NCI-H1417 (cell line): ENCODE measurements around the gene CCL2.
"Not testable (repeated sequence)": the region's sequence is repeated elsewhere in the genome, so short reads cannot be mapped to it uniquely, and the experiment has no call there.

Experiments used
- DNase-seq, 3 experiments: peaks; one replicate each; lab custom pipeline; 2025; lab: John Stamatoyannopoulos, UW

The CCL2 gene

DNA sequence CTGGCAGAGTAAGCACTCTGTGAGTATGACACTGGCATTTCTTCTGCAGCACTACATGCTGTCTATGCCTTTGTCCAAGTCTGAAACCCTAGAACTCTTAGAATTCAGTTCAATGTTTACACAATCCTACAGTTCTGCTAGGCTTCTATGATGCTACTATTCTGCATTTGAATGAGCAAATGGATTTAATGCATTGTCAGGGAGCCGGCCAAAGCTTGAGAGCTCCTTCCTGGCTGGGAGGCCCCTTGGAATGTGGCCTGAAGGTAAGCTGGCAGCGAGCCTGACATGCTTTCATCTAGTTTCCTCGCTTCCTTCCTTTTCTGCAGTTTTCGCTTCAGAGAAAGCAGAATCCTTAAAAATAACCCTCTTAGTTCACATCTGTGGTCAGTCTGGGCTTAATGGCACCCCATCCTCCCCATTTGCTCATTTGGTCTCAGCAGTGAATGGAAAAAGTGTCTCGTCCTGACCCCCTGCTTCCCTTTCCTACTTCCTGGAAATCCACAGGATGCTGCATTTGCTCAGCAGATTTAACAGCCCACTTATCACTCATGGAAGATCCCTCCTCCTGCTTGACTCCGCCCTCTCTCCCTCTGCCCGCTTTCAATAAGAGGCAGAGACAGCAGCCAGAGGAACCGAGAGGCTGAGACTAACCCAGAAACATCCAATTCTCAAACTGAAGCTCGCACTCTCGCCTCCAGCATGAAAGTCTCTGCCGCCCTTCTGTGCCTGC lies at the start of gene CCL2:
TSS of gene CCL2 (plus strand) at position 635 of the 730 bp plus-strand sequence. CDS start at position 700, 65 bp downstream.
- peak in 2 of 3 experiments; percentile 8 to 71 for DNase-seq

DNA sequence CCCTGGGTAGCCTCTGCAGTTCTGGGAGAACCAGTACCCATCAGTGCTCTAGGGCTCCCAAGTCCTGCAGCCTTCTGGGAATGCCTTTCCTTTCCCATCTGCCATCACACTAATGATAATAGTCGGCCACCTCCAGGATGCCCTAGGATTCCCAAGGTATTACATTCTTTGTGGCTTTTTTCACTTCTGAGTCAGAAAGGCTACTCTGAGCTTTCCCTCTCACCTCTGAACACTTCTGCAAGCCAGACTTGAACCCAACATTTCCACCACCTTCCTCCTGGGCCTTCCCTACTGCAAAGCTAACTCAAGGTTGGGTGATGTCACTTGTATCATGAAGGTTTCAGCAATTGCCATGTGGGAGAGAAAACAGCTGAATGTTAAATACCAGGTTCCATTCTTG lies 49.7 kb upstream of the CCL2 start:
- no peak for DNase-seq

DNA sequence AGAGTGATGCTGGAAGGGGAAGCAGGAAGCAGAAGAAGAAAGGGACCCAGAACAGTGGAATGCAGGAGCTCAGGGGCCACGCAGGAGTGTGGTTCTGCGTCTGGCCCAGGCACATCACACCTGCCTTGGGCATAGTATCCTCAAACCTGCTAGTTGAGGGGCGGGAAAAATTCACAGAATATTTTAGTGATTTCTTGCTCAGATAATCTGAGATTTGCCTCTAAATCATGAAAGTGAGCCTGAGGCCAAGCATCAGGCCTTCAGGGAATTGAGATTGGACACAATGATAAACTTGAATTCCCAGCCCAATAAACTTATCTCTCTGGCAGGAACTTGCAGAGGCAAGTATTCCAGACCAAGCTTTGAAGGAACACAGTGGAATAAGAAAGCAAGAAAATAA lies 48.5 kb upstream of the CCL2 start:
- no peak for DNase-seq

DNA sequence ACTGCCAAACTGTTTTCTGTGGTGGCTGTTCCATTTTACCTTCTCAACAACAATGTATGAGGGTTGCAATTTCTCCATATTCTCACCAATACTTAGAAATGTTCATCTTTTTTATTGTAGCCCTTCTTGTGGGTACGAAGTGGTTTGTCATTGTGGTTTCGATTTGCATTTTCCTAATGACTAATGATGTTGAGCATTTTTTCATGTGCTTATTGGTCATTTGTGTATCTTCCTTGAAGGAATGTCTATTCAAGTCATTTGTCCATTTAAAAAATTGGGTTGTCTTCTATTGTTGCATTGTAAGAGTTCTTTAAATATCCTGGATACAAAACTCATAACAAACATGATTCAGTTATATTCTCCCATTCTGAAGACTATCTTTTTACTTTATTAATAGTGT lies 47.5 kb upstream of the CCL2 start:
- no peak for DNase-seq

DNA sequence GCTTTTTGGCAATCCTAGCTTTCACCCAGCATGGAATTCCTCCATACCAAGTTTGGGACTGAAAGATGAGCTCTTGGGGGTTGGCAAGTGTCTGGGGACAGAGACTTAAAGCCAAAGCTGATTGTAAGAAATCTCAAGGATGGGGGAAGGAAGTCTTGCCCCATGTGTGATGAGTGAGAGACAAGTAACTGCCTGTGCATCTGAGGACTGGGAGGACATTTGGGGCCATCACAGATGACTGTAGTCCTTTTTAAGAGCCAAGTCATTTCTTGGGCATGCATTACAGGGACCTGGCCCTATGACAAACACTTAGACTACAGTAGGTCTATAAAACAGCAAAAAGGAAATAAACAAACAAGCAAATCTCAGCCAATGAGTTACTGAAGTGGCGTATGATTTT lies 36.3 kb upstream of the CCL2 start:
- DNase-seq: no peak

DNA sequence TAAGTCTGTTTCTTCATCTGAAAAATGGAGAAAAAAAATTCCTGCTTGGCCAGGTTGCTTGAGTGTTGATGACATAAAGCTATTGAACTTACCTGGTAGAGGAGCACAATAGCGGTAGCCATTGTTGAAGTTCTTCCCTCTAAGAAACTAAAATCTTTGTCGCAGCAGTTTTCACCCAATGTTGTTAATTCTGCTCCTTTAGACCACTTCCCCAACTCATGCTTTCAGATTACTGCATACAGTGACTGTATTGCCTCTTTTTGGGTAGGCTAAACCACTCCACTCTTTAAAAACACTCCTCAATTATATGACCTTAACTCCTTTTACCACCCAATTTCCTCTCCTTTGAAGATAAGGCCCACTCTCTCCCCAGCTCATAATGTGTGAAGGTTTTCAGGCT lies 35.7 kb upstream of the CCL2 start:
- DNase-seq: no peak

DNA sequence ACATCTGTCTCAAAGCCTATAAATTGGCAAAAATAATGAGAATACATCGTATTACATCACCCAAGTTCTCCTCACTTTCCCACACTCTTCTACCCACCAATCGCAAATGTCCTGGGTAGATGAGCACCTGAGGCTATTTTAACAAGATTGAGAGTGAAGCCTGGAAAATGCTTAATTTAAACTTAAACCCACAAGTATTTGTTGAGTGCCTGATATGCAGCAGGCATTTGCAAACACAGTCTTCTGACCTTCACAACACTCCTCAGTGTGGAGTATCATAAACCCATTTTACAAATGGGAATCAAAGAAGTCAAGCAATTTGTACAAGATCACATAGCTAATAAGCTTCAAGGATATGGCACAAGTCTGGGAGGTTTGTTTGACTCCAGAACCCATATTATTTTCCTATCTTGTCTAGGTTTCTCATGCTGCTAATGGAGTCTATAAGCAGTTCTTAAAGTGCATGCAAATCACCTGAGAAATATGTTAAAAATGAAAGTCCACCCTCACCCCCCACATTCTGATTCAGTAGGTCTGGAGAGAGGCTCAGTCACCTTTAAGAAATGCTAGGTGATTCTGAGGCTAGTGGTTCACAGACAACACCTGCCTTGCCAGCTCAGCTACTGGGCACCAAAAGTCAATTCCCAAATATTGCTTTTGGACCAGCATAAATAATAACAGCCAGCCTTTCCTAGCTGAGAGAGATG lies 34.9 kb upstream of the CCL2 start:
- no peak for DNase-seq

DNA sequence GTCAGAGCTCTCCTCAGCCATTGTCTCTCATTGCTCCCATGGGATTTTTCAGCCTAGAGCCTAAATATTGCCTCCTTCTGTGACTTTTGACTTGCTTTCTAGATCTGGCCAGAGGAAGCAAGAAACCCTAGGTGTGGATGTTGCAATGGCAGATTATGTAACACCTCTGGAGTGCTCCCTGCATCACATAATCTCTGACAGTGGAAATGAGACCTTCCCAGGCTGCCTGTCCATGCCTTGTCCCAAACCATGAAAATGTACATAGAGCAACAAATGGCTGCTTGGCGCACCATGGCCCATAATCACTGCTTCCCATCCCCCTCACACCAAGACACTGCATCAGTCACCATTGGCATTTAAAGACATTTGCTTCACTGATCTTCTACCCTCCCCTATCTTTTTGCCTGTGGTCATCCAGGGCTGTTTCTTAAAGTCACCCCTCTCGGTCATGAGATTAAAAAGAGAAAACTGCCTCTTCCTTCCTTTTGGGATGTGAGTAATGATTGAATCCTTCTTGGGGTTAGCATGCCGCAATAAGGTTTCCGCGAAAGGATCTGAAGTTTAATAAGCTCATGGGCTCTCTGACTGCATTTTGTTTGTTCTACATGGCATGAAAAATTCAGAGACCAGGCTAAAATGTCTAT lies 34.2 kb upstream of the CCL2 start:
- no peak for DNase-seq

DNA sequence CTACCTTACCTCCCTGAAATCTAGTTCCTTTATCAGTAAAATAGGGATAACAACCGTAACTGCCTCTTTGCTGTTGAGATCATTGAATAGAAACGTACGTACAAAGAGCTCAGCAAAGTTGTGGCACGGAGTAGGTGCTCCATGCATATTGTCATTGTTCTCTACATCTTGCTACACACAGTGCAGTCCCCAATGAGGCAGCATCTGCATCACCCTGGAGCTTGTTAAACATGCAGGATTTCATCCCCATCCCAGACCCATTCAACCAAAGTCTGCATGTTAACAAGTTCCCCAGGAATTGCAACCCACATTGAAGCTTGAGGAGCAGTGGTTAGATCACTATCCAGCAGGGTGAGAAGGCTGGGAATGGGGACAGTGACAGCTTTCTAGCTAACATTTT lies 33.7 kb upstream of the CCL2 start:
- DNase-seq: no peak

DNA sequence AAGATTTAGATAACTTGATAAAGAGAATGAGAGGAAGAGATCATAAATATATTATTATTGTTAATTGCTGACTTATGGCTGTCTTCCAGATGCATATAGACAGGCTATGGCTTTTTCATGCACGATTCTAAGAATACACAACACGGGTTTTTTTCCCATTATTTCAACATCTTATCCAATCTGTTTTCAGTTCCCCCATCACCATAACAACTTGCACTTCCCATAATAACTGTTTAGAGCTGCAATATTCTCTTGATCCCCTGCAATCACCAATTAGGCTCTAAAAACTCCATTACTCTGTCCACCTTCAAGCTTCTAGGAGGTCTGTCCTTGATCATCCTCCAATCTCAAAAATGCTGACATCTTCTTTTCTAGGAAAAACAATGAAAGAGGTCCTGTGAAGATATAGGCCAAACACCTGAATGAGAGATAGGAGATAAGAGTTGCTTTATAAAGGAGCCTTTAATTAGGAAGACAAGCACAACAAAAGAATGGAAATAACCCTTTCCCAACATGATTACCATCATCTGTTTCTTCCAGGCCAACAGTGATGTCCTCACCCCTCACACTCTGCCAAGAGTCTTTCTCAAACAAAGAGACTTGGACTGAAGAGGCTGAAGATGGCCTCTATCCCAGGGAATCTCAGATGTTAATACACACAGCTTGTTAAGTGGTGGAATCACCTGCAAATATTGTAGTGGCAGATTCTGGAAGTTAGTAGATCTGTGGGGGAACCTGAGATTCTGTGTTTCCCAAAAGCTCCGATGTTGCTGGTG lies 32.2 kb upstream of the CCL2 start:
- no peak for DNase-seq

DNA sequence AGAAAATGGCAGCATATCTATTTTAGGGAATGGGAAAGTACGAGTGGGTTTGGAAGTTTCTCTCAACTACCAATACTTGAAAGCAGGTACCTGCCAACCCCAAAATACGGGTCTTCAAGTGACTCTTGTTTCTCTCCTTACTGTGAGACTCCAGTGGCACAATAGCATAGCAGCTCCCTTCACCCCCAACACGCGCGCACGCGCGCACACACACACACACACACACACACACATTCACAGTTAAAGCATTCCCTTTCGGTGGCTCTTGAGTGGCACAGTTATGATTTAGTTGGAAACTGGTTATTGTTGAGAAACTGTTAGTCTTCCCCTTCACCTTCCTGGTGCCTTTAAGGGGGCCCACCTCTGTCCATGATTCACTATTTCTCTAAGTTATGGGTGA lies 30.0 kb upstream of the CCL2 start:
- no peak for DNase-seq

DNA sequence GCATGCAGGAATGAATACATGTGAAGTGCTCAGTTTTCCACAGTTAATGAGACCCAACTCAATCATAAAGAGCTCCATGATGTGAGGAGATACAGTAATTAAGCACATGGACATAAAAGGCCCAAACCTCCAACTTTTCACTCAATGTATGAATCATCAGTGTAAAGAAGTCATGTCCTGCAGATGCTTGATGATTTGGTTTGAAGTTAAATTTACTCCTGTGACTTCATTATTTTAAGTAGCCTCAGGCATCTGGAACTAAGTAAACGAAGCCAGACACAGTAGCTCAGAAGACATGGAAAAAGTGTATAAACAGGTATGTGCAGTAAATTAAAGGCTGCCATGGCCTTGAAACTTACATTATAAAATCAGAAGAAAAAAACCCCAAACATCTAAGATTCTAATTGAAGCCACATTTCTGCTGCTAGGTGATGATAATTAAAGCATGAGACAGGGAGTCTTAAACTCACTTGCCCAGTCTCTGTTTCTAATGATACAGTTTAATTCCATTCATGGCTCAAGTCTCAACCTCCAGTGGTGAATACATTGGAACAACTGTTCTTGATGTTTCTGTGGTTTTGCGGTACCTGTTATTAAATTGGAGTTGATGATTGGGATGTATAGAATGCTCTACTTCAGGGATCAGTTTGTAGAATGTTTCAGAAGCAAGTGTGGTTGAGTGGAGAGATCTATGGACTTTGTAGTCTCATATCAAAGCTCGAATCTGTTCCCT lies 28.9 kb upstream of the CCL2 start:
- no peak for DNase-seq

DNA sequence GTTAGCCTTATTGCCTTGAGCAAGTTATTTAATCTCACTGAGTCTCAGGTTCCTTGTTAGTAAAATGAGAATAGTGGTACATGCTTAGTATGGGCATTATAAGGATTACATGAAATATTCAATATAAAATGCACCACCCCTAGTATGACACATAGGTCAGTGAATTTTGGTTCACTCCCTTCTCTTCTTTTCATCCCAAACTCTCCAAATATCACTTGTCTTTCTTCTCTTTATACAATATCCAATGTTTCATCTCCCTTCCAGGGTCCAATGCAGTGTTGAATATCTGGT lies 28.4 kb upstream of the CCL2 start:
- DNase-seq: no peak

DNA sequence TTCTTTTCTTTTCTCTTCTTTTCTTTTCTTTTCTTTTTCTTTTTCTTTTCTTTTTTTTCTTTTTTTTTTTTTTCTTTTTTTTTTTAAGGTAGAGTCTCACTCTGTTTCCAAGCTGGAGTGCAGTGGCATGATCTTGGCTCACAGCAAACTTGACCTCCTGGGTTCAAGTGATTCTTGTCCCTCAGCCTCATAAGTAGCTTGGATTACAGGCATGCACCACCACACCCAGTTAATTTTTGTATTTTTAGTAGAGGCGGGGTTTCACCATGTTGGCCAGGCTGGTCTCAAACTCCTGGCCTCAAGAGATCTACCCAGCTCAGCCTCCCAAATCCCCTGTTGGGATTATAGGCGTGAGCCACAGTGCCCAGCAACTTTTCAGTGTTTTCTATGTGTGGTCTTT lies 27.8 kb upstream of the CCL2 start:
- not testable (repeated sequence) for DNase-seq

DNA sequence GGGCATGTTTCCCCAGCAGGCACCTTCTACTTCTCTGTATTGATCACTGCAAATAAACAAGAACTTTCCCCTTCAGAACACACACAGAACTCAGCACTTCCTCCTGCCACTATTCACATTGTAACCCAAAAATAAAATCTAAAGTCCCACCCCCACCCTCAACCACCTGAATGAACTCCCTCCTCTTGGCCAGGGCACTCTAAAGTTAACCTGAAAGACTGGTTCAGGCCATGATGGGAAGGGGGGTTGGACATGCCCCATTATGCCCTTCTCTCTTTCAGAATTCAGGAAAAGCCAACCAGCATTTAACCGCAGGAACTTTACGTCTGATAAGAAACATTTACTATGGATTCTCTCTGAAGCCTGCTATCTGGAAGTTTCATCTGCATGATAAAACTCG lies 27.4 kb upstream of the CCL2 start:
- no peak for DNase-seq

DNA sequence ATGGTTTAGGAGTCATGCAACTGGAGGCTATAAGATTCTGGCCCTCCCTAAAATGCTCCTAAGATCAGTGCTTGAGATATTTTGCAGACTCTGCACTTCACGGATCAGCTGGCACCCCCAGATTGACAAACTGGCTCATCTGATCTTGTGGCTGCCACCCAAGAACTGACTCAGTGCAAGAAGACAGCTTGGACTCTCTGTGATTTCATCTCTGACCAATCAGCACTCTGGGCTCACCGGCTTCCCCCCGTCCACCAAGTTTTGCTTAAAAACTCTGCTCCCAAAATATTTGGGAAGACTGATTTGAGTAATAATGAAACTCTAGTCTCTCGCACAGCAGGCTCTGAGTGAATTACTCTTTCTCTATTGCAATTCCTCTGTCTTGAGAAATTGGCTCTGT lies 26.3 kb upstream of the CCL2 start:
- no peak for DNase-seq

DNA sequence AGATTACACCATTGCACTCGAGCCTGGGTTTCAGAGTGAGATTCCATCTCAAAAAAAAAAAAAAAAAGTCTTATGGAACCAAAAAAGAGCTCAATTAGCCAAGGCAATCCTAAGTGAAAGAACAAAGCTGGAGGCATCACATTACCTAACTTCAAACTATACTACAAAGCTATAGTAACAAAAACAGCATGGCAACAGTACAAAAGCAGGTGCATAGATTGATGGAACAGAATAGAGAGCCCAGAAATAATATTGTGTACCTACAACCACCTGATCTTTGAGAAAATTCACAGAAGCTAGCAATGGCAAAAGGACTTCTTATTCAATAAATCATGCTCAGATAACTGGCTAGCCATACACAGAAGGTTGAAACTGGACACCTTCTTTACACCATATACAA lies 24.7 kb upstream of the CCL2 start:
- DNase-seq: no peak

DNA sequence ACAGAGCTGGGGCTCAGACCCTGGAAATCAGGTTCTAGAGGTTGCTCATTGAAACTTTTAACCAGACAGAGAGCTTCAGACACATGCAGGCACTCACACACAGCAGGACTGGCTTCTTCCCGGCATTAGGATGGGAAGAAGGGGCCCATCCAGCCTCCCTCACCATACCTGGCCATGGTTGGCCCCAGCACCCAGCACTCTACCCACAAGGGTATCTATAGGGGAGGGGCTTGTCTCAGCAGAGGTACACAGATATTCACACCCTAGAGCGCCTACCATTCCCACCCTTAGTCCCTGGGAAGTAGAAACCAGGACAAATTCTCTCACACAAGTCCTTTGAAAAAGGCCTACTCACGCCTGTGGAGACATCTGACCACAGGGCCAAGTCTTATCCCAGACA lies 20.5 kb upstream of the CCL2 start:
- no peak for DNase-seq

DNA sequence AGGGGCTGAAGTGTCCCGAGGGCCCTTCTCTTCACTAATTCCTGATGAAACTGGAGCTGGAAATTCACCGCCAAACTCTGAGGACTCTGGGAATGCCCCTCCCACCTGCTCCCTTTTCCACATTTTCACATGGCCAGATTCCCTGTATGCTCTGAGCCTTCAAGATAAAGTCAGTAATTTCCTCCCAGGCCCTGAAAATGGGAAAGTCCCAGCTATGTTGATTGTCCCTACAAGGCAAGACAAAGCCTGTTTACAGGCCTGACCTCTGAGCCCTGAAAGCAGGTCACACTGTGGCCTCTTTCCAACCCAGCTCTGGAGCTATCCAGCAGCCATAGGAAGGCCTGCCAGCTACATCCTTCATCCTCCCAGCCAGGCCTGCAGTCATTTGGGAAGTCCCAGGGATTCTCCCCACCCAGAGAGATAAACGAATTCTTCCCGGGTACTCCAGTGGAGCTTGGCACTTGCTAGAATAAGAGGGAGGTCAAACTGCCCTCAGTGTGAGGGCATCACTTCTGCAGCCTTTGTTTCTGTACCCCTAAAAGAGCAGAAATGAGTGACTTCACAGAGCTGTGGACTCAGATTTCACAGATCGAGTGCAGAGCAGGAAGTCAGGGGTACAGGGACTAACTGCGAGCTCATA lies 19.6 kb upstream of the CCL2 start:
- DNase-seq: no peak

DNA sequence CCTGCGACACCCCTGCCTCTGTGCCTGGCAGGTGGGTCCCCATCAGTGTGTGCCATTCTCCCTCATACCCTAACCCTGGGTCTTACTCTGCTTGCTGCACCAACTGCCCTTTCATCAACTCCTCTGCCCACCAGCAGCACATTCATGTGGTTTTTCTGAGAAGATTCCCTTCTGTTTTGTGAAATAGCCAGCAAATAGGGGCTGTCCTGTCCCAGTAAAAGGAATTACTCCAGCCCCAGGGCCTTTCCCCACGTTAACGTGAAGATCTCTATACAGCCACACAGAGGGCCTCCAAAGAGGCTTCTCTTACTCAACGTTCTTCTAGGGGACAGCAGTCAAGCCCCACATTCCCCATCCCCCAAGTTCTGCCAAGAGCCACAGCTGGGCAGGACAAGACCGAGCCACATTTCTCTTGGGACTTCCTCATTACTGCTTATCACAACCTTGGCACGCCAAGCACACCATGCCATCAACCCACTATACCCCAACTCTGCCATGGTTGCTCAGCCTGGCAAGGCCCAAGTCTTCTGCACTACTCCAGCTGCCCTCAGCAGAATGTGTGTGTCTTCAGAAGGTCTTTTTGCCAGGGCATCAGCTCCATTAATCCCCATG lies 18.7 kb upstream of the CCL2 start:
- DNase-seq: no peak

DNA sequence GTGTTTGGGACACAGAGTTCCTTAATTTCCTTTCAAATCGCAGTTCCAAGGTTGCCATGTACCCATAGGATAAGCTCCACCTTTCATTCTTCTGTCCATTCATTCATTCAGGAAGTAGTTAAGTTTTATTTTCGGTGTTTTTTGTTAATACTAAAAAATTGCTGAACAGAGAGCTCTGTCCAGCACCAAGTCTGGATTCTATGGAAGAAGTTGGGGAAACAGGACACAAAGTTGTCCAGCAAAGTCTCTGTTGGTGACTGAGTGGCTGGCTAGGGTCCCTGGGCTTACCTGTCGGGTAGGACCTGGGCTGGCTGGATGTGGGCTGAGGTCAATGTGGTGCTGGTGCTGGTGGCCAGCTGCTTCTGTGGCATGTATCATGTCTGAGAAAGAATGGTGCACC lies 17.6 kb upstream of the CCL2 start:
- no peak for DNase-seq
